HG03108 (cell line): Measurements from ENCODE around the gene ERVH48-1.
A peak's percentile ranks its signal among the peaks of the same experiment; 100 is the strongest.
"Not testable (repeated sequence)": the region's sequence is repeated elsewhere in the genome, so short reads cannot be mapped to it uniquely, and the experiment has no call there.

Experiments
- ATAC-seq: cut with Tn5 transposase; IDR thresholded peaks from one replicate; pipeline ENCODE4 v1.9.1; 2021; ENCODE audit warnings: moderate library complexity; ENCODE audit not compliant: unreplicated experiment

The ERVH48-1 gene

GRCh38 chr21:42925114-42925926 is at the start of gene ERVH48-1:
ERVH48-1 (minus strand) TSS chr21:42925630; CDS start chr21:42919006, 6,624 bp downstream.
- ATAC-seq = no peak

GRCh38 chr21:42973991-42974831 is 48.8 kb upstream of the ERVH48-1 start, which contains the start of gene PKNOX1:
PKNOX1 (plus strand) TSS chr21:42974562; CDS start chr21:43004382, 29,820 bp downstream.
- ATAC-seq = peak; percentile 87

GRCh38 chr21:42973309-42973990 is 48.0 kb upstream of the ERVH48-1 start:
- no peak for ATAC-seq

GRCh38 chr21:42971897-42972275 is 46.5 kb upstream of the ERVH48-1 start:
- no peak for ATAC-seq

- ATAC-seq = no peak
These were observed 45.7 kb upstream of the ERVH48-1 start for GRCh38 chr21:42970946-42971653.

GRCh38 chr21:42969193-42969600 is 43.8 kb upstream of the ERVH48-1 start:
- no peak for ATAC-seq

GRCh38 chr21:42967616-42968015 is 42.2 kb upstream of the ERVH48-1 start:
- not testable (repeated sequence) for ATAC-seq

GRCh38 chr21:42965211-42965560 is 39.8 kb upstream of the ERVH48-1 start:
- no peak for ATAC-seq

GRCh38 chr21:42964546-42965210 is 39.2 kb upstream of the ERVH48-1 start:
- ATAC-seq = no peak

- no peak for ATAC-seq
These were observed 38.7 kb upstream of the ERVH48-1 start for GRCh38 chr21:42964086-42964485.

- ATAC-seq = no peak
These were observed 37.1 kb upstream of the ERVH48-1 start for GRCh38 chr21:42962380-42963007.

GRCh38 chr21:42959728-42960127 is 34.3 kb upstream of the ERVH48-1 start:
- no peak for ATAC-seq

GRCh38 chr21:42958122-42958521 is 32.7 kb upstream of the ERVH48-1 start:
- ATAC-seq = not testable (repeated sequence)

GRCh38 chr21:42956824-42957630 is 31.6 kb upstream of the ERVH48-1 start:
- ATAC-seq = no peak

GRCh38 chr21:42951193-42951592 is 25.8 kb upstream of the ERVH48-1 start:
- not testable (repeated sequence) for ATAC-seq

- not testable (repeated sequence) for ATAC-seq
These were observed 23.8 kb upstream of the ERVH48-1 start for GRCh38 chr21:42949094-42949755.

GRCh38 chr21:42942244-42942643 is 16.8 kb upstream of the ERVH48-1 start:
- no peak for ATAC-seq

- ATAC-seq = no peak
These were observed 16.3 kb upstream of the ERVH48-1 start for GRCh38 chr21:42941696-42942085.
